HK-2 (cell line): Measurements from ENCODE around the gene TNNI2.
A peak's percentile ranks its signal among the peaks of the same experiment; 100 is the strongest.

Experiments used
- DNase-seq: peaks from one replicate; pipeline ENCODE4 v3.0.0-alpha.2; 2018; ENCODE audit not compliant: unreplicated experiment

The TNNI2 gene

GRCh38 chr11:1821562-1821961, 17.2 kb upstream of the TNNI2 start:
- DNase-seq = no peak

GRCh38 chr11:1822648-1823375, 16.0 kb upstream of the TNNI2 start:
- DNase-seq = no peak

- DNase-seq = no peak
These were observed 15.2 kb upstream of the TNNI2 start for GRCh38 chr11:1823376-1824220.

- DNase-seq = no peak
These were observed 14.4 kb upstream of the TNNI2 start for GRCh38 chr11:1824221-1825038.

- DNase-seq = no peak
These were observed 13.6 kb upstream of the TNNI2 start for GRCh38 chr11:1825039-1825740.

- no peak for DNase-seq
These were observed 12.9 kb upstream of the TNNI2 start for GRCh38 chr11:1825785-1826451.

- peak; percentile 51 for DNase-seq
These were observed 12.2 kb upstream of the TNNI2 start for GRCh38 chr11:1826552-1827094.

GRCh38 chr11:1827095-1827813, 11.5 kb upstream of the TNNI2 start:
- DNase-seq = peak; percentile 62

GRCh38 chr11:1827931-1828330, 10.8 kb upstream of the TNNI2 start:
- no peak for DNase-seq

GRCh38 chr11:1828542-1828941, 10.2 kb upstream of the TNNI2 start:
- DNase-seq = no peak

- DNase-seq = peak; percentile 70
These were observed 9.6 kb upstream of the TNNI2 start for GRCh38 chr11:1829039-1829820.

- DNase-seq = no peak
These were observed 8.8 kb upstream of the TNNI2 start for GRCh38 chr11:1830004-1830321.

GRCh38 chr11:1830322-1831223, 8.2 kb upstream of the TNNI2 start:
- DNase-seq = peak; percentile 58

- DNase-seq = no peak
These were observed 7.2 kb upstream of the TNNI2 start for GRCh38 chr11:1831338-1832210.

GRCh38 chr11:1832211-1832919, 6.4 kb upstream of the TNNI2 start:
- DNase-seq = peak; percentile 42

GRCh38 chr11:1832920-1833295, 5.9 kb upstream of the TNNI2 start:
- no peak for DNase-seq
